Measurements from ENCODE around the gene ZNF521.
A peak's percentile ranks its signal among the peaks of the same experiment; 100 is the strongest.
"Not testable (repeated sequence)": the region's sequence is repeated elsewhere in the genome, so short reads cannot be mapped to it uniquely, and the experiment has no call there.

ZNF521 gene

GRCh38 chr18:25067275-25068025, 284.5 kb downstream of the ZNF521 start:
- no peak for DNase-seq

DNA sequence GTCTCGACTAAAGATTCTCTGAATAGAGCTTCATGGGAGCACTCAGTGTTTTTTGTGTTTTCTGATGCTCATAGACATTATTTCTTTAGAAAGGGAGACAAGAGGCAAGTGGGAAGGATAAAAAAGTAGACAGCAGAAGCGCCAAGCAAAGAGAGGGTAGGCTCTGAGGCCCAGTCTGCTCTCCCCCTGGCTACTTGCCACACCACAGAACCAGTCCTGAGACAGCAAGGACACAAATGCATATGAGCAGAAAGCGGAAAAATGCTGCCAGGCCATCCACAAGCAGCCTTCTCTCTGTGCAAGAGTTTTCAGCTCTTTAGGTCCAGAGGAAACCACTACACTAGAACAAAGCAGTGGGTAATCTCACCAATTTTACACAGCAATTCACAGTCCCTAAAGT, 285.4 kb downstream of the ZNF521 start:
- no peak for DNase-seq

DNA sequence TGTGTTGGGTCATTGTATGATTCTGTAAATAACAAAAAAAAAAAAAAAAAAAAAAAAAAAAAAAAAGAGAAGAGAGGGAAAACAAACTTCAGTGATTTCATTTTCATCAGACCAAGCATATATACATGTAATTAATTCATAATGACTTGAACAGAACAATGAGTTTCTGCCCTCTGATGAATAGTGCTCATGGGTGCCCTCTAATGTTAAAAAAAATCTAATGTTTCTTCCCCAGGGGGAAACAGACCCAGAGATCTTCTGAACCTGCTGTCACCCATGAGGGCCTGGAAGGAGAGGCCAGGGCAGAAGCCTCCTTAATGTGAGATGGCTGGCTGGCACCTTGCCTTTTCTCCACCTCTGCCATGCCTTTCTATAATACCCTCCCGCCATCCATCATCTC, 289.2 kb downstream of the ZNF521 start:
- DNase-seq = no peak

- DNase-seq = peak; percentile 49
Measured at GRCh38 chr18:25061395-25061794, 290.6 kb downstream of the ZNF521 start.

DNA sequence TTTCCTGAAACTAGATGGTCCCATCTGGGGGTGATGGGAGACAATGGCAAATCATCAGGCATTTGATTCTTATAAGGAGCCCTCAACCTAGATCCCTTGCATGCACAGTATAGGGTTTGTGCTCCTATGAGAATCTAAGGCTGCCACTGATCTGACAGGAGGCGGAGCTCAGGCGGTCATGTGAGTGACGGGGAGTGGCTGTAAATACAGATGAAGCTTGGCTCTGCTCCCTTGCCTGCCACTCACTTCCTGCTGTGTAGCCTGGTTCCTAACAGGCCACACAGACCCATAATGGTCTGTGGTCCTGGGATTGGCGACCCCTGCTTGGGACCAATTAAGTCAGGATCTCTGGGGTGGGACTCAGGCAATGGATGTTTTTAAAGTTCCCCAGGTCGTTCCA, 293.4 kb downstream of the ZNF521 start:
- DNase-seq = no peak

DNA sequence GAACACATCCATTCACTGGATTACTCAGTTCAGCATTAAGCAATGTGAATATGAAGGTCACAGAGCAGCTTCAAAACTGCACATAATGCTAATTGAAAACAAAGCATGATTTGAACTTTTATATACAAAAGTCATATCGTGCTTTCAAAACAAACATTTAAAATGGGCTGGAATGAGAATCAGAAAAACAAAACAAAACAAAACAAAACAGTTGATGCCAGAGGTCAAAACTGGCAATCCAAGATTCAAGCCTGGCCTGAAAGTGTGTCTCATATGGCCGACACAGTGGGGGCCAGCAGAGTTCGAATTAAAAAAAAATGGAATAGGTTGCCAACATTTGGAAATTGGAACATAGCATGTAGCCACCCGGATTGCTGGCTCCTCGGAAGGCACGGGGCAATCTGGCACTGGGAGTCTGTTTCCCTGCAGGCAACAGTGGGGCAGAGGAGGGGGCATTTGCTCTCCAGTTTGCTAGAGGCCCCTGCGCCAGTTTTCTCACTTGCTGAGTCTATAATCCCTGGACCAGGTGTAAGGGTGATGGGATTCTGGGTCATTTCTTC, 294.4 kb downstream of the ZNF521 start:
- no peak for DNase-seq

DNA sequence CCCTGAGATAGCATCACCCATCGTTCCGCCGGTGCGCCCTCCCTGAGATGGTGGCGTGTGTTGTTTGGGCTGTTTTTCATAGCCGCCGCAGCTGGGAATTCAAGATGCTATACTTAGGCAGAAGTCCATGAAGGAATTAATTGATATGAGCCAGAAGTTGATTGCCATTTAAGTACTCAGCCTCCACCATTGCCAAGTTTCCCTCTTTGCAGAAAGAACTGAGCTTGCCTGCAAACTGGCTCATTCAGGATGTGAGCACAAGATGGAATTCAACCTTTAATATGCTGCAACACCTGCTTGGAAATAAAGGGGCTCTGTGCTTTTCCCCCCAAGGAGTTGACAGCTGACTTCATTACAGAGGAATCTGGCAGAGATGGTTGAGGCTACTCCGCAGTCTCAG, 295.5 kb downstream of the ZNF521 start:
- no peak for DNase-seq

DNA sequence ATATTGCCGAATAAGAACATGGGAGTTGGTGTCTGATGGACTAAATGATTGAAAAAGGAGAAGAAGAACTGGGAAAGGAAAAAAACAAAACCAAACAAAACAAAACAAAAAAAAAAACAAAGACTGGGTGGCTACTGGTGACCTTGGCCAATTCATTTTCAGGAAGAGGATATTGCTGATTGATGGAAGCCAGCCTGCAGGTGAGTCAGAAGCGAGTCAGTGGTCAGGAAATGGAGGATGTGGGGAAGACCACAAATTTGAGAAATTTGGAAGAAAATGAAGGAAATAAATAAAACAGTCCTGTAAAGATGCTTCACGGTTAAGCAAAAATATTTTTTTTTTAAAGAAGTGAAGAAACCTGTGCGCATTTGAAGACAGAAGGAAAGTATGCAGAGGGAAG, 296.9 kb downstream of the ZNF521 start:
- DNase-seq = no peak

GRCh38 chr18:25053466-25053865, 298.5 kb downstream of the ZNF521 start:
- no peak for DNase-seq

- DNase-seq = no peak
Measured at GRCh38 chr18:25052511-25052921, 299.4 kb downstream of the ZNF521 start.

DNA sequence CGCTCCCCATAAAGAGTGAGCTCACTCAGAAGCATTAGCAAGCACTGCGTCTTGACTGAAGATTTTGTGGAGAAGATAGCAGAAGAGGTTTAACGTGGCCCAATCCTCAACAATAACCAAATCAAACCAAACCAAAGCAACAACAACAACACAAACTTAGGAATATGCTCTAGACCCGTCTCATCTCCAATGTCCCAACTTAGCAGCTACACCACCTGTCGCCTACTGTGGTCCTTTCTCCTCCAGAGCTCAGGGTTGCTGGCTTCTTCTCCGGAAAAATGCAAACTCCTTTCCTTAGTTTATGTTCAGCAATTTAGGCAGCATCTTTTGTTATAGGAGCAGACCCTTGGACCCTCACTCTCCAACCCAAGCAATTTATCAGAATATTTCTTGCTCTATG, 301.4 kb downstream of the ZNF521 start:
- DNase-seq = no peak

DNA sequence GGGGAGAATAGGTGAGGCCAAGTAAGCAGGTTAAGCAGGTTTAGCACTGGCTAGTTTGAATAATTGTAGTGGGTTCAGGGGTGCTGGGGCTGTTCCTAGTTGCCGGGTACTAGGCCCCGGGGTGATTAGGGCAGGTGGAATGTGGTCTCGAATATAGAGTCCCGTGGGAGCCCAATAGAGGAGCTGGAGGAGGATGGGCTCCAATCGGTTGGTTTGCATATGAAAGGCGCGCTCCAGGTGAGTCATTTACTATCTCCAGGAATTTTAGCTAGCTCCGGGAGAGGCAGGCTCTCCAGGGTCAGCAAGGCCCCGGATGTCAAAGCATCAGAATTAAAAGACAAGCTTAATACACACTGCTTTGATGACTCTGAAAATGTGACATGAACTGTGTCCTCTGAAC, 304.0 kb downstream of the ZNF521 start:
- no peak for DNase-seq

DNA sequence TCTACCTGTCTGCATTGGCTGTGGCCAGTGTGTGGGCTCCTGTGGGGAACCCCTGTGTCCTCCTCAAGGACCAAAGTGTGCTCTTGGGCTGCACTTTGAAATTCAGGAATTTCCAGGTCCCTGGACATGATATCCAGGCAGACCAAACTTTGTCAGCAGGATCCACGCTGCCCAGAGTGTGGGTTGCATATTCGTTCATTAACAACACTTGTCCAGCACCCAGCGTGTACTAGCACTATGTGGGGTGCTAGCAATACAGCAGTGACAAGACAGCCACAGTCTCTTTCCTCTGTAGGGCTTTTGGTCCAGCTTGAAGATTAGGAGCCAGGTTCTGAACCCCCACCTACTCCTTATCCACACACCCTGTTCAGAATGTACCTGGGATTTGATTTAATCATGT, 304.5 kb downstream of the ZNF521 start:
- DNase-seq = no peak

GRCh38 chr18:25044694-25045093, 307.3 kb downstream of the ZNF521 start:
- no peak for DNase-seq

- no peak for DNase-seq
Measured at GRCh38 chr18:25043104-25043503, 308.9 kb downstream of the ZNF521 start.

DNA sequence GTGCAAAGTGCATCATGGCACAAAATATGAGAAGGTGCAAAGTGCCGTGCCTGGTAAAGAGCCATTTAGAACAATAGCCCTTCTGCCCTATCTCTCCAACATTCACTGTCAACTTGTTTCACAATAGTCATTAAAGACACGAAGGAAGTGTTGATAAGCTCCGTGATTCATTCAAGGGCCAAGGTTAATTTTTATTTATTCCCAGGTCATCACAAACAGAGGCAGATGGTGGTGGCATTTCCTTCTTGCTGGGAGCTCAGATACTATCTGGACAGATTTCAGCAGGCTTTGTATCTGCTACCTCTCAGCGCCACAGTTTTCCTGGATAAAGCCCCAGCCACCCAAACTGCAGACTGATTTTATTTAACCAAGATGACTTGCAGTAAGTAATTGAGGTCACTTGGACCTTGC, 309.3 kb downstream of the ZNF521 start:
- DNase-seq = no peak

GRCh38 chr18:25039781-25040180, 312.2 kb downstream of the ZNF521 start:
- no peak for DNase-seq

DNA sequence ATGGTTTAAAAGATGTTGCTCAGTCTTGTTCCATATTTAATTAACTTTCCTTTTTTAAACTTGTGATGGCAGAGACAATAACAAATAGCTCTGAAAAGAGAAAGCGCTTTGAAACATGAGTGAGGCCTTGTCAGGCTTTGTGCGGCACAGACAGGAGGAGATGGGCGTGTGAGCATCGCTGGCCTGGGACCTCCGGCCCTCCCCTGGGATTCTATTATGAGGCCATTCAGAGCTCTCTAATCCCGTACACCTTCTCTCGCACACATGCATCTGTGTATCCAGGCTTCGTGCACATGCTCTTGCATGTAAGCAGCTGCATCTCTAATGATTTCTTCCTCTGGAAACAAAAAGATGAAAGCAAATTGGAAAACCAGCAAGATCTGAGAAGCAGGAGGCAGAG, 313.7 kb downstream of the ZNF521 start:
- peak; percentile 16 for DNase-seq

DNA sequence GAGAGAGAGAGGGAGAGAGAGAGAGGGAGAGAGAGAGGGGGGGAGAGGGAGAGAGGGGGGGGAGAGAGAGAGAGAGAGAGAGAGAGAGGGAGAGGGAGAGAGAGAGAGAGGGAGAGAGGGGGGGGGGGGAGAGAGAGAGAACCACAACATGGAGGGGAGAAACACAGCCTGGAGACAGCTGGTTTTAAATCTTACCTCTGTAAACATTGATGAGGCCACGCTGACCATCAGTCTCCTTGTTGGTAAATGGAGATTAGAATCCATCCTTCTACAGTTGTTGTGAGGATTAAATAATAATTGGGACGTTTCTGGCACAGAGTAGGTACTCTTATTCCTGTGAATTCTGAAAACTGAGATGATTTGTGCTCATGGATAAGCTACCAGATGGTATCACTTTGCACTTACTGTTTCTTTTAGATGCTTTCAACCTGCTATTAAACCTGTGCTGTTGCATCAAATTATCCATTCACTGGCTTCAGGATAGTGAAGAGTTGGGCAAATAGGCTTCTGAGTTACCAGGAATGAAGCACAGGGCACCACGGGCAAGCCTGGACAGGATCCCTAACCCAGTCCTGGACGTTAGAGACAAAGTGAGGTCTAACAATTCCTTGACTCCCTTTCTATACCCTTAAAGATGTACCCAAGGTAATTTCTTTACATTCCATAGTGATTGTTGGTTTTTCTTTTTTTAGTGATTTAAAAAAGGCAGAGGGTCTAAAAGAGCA, 318.1 kb downstream of the ZNF521 start:
- no peak for DNase-seq

DNA sequence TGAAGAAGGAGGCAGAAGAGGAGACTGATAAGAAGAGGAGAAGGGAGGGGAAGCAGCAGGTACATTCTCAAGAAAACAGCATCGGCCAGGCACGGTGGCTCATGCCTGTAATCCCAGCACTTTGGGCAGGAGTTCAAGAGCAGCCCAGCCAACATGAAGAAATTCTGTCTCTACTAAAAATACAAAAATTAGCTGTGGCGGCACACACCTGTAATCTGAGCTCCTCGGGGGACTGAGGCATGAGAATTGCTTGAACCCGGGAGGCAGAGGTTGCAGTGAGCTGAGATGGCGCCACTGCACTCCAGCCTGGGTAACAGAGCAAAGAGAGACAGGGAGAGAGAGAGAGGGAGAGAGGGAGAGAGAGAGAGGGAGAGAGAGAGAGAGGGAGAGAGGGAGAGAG, 318.8 kb downstream of the ZNF521 start:
- DNase-seq = not testable (repeated sequence)

GRCh38 chr18:25029802-25030201, 322.2 kb downstream of the ZNF521 start:
- no peak for DNase-seq

GRCh38 chr18:25019931-25020330, 332.0 kb downstream of the ZNF521 start:
- DNase-seq = no peak

GRCh38 chr18:25019086-25019860, 332.7 kb downstream of the ZNF521 start:
- no peak for DNase-seq

GRCh38 chr18:25016666-25017065, 335.3 kb downstream of the ZNF521 start:
- no peak for DNase-seq
